ENCODE data around the gene FBXL17. TPM values are rescaled to one million over a fixed set of nuclear protein-coding genes. Genes with fewer than 3 reads are reported as not detected.

FBXL17 gene
- total and polyA plus RNA-seq, 4 donors: 2.1 to 14.1 (median 6.3) TPM

DNA sequence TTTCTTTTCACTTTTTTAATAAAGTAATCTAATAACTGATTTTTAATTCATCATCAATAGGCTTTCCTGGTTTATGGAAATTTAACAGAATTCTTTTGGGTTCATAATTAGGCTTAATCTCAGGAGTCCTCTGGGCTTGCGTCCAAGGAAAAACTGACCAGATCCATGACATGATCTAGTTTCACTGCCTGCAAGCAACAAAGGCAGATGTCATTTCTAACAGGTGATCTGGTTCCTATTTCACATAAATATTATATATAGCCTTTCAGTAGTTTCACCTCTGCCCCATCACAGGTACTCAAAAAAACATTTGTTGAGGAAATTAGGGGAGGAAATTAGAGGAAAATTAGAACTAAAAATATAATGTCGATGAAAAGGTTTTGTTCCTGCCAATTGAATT lies 126.4 kb downstream of the FBXL17 start:
- Histone ChIP-seq H3K4me1 (ENCODE audit: control insufficient read depth in 4 of 4, insufficient read depth in 4 of 4, low read length in 3 of 4) (peaks cover 0 to 12% (median 0%) of the 10 kb centered on the region in 4 donors), H3K9ac (ENCODE audit: low read depth in 1 of 2, low read length in 2 of 2) (no peak overlapping the region), H3K27ac (ENCODE audit: low read depth in 1 of 2, low read length in 2 of 2) (no peak overlapping the region), H3K36me3 (ENCODE audit: control insufficient read depth in 4 of 4, insufficient read depth in 3 of 4, low read depth in 1 of 4, low read length in 3 of 4) (no peaks in the 10 kb centered on the region), H3K27me3 (ENCODE audit: control insufficient read depth in 4 of 4, insufficient read depth in 4 of 4, low read length in 3 of 4) (no peaks in the 10 kb centered on the region), H3K9me3 (ENCODE audit: control insufficient read depth in 4 of 4, low read length in 3 of 4) (no peaks in the 10 kb centered on the region), H3K4me3 (ENCODE audit: low read depth in 1 of 3, low read length in 3 of 3) (no peak overlapping the region)
- WGBS: 95% methylated on average over 2 of the region's 2 CpGs
- TF ChIP-seq EGR1 (IDR thresholded peaks at IDR 0.05; ENCODE audit: low read depth in 2 of 2) (no peak), RXRA (IDR thresholded peaks at IDR 0.05) (no peak), HNF4G (IDR thresholded peaks at IDR 0.05) (no peak)
- DNase-seq (ENCODE audit: low spot score): no peak

DNA sequence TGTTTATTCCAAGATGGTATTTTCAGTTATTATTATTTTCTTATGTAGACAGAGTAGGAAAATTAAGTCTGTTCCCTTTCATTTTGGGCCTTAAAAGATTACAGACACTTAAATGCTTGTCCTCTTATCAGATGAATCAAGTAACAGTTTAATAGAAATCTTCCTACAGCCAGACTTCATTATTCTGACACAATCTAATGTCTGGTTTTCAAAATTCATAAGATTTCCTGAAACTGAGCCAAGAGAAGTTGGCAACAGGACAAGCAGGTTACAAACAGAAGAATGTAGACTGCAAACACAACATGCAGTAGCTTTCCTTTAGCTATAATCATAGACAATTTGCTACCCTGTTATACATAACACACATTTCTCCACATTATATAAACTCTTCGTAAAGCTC lies 130.5 kb downstream of the FBXL17 start:
- Histone ChIP-seq H3K9ac (ENCODE audit: low read depth in 1 of 2, low read length in 2 of 2) (no peak overlapping the region), H3K27me3 (ENCODE audit: control insufficient read depth in 4 of 4, insufficient read depth in 4 of 4, low read length in 3 of 4) (no peaks in the 10 kb centered on the region), H3K4me3 (ENCODE audit: low read depth in 1 of 3, low read length in 3 of 3) (no peak overlapping the region), H3K36me3 (ENCODE audit: control insufficient read depth in 4 of 4, insufficient read depth in 3 of 4, low read depth in 1 of 4, low read length in 3 of 4) (no peaks in the 10 kb centered on the region), H3K4me1 (ENCODE audit: control insufficient read depth in 4 of 4, insufficient read depth in 4 of 4, low read length in 3 of 4) (no peaks in the 10 kb centered on the region), H3K9me3 (ENCODE audit: control insufficient read depth in 4 of 4, low read length in 3 of 4) (no peaks in the 10 kb centered on the region), H3K27ac (ENCODE audit: low read depth in 1 of 2, low read length in 2 of 2) (no peak overlapping the region)
- TF ChIP-seq, protein P1, sequence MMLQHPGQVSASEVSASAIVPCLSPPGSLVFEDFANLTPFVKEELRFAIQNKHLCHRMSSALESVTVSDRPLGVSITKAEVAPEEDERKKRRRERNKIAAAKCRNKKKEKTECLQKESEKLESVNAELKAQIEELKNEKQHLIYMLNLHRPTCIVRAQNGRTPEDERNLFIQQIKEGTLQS (IDR thresholded peaks at IDR 0.05): no peak
- no peak for TF ChIP-seq GABPA (IDR thresholded peaks at IDR 0.05 in 1 of 2, conservative IDR thresholded peaks at IDR 0.05 in 1 of 2)
- TF ChIP-seq EGR1 (IDR thresholded peaks at IDR 0.05; ENCODE audit: low read depth in 2 of 2): no peak
- TF ChIP-seq, protein P2, sequence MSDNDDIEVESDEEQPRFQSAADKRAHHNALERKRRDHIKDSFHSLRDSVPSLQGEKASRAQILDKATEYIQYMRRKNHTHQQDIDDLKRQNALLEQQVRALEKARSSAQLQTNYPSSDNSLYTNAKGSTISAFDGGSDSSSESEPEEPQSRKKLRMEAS (IDR thresholded peaks at IDR 0.05): no peak
- 87% methylated on average over 1 of the region's 1 CpG for WGBS
- no peak for DNase-seq (ENCODE audit: low spot score)

DNA sequence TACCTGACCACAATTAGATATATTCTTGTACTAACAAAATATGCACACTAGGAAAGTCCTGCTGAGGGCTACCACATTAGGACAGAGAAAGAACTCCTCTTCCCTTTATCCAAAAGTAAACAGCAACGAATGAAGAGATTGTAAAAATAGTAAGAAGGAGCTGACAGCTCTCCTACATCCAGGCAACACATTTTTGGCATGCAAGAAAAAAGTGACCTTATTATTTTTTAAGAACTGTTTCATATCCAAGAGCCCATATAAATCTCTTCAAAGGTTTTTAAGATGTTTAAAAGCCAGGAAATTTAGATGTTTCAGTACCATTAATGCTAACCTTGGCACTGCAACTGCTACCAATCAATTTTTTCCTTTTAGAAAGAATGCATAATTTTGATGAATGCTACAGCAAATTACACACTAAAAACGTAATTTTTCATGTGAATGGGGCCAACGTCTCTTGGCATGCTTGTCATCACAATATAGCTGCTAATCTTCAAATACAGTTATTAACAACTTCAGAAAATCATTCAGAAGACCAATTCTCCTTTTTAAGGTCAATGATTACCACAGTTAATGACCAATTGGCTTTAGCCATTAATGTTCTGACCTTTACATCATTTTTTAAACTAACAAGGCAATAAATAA lies 132.0 kb downstream of the FBXL17 start:
- Histone ChIP-seq H3K27ac (ENCODE audit: low read depth in 1 of 2, low read length in 2 of 2) (no peak overlapping the region), H3K9ac (ENCODE audit: low read depth in 1 of 2, low read length in 2 of 2) (no peak overlapping the region), H3K4me3 (ENCODE audit: low read depth in 1 of 3, low read length in 3 of 3) (no peak overlapping the region), H3K27me3 (ENCODE audit: control insufficient read depth in 4 of 4, insufficient read depth in 4 of 4, low read length in 3 of 4) (no peaks in the 10 kb centered on the region), H3K9me3 (ENCODE audit: control insufficient read depth in 4 of 4, low read length in 3 of 4) (no peaks in the 10 kb centered on the region), H3K4me1 (ENCODE audit: control insufficient read depth in 4 of 4, insufficient read depth in 4 of 4, low read length in 3 of 4) (no peaks in the 10 kb centered on the region), H3K36me3 (ENCODE audit: control insufficient read depth in 4 of 4, insufficient read depth in 3 of 4, low read depth in 1 of 4, low read length in 3 of 4) (no peaks in the 10 kb centered on the region)
- 75% methylated on average over 3 of the region's 3 CpGs for WGBS
- TF ChIP-seq TAF1 (conservative IDR thresholded peaks at IDR 0.05): no peak
- TF ChIP-seq, protein P3, sequence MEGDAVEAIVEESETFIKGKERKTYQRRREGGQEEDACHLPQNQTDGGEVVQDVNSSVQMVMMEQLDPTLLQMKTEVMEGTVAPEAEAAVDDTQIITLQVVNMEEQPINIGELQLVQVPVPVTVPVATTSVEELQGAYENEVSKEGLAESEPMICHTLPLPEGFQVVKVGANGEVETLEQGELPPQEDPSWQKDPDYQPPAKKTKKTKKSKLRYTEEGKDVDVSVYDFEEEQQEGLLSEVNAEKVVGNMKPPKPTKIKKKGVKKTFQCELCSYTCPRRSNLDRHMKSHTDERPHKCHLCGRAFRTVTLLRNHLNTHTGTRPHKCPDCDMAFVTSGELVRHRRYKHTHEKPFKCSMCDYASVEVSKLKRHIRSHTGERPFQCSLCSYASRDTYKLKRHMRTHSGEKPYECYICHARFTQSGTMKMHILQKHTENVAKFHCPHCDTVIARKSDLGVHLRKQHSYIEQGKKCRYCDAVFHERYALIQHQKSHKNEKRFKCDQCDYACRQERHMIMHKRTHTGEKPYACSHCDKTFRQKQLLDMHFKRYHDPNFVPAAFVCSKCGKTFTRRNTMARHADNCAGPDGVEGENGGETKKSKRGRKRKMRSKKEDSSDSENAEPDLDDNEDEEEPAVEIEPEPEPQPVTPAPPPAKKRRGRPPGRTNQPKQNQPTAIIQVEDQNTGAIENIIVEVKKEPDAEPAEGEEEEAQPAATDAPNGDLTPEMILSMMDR (IDR thresholded peaks at IDR 0.05; ENCODE audit: low read depth, low read length, missing input control): no peak
- no peak for TF ChIP-seq HNF4A (conservative IDR thresholded peaks at IDR 0.05)
- TF ChIP-seq, protein P2 (IDR thresholded peaks at IDR 0.05): no peak
- no peak for TF ChIP-seq GABPA (IDR thresholded peaks at IDR 0.05 in 1 of 2, conservative IDR thresholded peaks at IDR 0.05 in 1 of 2)
- no peak for TF ChIP-seq RXRA (IDR thresholded peaks at IDR 0.05)
- TF ChIP-seq, protein P4, sequence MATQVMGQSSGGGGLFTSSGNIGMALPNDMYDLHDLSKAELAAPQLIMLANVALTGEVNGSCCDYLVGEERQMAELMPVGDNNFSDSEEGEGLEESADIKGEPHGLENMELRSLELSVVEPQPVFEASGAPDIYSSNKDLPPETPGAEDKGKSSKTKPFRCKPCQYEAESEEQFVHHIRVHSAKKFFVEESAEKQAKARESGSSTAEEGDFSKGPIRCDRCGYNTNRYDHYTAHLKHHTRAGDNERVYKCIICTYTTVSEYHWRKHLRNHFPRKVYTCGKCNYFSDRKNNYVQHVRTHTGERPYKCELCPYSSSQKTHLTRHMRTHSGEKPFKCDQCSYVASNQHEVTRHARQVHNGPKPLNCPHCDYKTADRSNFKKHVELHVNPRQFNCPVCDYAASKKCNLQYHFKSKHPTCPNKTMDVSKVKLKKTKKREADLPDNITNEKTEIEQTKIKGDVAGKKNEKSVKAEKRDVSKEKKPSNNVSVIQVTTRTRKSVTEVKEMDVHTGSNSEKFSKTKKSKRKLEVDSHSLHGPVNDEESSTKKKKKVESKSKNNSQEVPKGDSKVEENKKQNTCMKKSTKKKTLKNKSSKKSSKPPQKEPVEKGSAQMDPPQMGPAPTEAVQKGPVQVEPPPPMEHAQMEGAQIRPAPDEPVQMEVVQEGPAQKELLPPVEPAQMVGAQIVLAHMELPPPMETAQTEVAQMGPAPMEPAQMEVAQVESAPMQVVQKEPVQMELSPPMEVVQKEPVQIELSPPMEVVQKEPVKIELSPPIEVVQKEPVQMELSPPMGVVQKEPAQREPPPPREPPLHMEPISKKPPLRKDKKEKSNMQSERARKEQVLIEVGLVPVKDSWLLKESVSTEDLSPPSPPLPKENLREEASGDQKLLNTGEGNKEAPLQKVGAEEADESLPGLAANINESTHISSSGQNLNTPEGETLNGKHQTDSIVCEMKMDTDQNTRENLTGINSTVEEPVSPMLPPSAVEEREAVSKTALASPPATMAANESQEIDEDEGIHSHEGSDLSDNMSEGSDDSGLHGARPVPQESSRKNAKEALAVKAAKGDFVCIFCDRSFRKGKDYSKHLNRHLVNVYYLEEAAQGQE (IDR thresholded peaks at IDR 0.05): no peak
- TF ChIP-seq EGR1 (IDR thresholded peaks at IDR 0.05; ENCODE audit: low read depth in 2 of 2): no peak
- no peak for TF ChIP-seq FOXA2 (IDR thresholded peaks at IDR 0.05)
- no peak for TF ChIP-seq SP1 (IDR thresholded peaks at IDR 0.05)
- TF ChIP-seq YY1 (IDR thresholded peaks at IDR 0.05): no peak
- no peak for TF ChIP-seq RAD21 (IDR thresholded peaks at IDR 0.05)
- TF ChIP-seq NR2F2 (IDR thresholded peaks at IDR 0.05): no peak
- TF ChIP-seq JUND (IDR thresholded peaks at IDR 0.05): no peak
- TF ChIP-seq, protein P5, sequence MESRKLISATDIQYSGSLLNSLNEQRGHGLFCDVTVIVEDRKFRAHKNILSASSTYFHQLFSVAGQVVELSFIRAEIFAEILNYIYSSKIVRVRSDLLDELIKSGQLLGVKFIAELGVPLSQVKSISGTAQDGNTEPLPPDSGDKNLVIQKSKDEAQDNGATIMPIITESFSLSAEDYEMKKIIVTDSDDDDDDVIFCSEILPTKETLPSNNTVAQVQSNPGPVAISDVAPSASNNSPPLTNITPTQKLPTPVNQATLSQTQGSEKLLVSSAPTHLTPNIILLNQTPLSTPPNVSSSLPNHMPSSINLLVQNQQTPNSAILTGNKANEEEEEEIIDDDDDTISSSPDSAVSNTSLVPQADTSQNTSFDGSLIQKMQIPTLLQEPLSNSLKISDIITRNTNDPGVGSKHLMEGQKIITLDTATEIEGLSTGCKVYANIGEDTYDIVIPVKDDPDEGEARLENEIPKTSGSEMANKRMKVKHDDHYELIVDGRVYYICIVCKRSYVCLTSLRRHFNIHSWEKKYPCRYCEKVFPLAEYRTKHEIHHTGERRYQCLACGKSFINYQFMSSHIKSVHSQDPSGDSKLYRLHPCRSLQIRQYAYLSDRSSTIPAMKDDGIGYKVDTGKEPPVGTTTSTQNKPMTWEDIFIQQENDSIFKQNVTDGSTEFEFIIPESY (IDR thresholded peaks at IDR 0.05): no peak
- TF ChIP-seq HNF4G (IDR thresholded peaks at IDR 0.05): no peak
- TF ChIP-seq FOXA1 (IDR thresholded peaks at IDR 0.05): no peak
- TF ChIP-seq, protein P1 (IDR thresholded peaks at IDR 0.05): no peak
- DNase-seq (ENCODE audit: low spot score): no peak

Data from liver (tissue), 9 donors.